Fibroblast of skin of right quadriceps (primary cell): ENCODE measurements around the gene DDX19B.
A peak's percentile ranks its signal among the peaks of the same experiment; 100 is the strongest.
"Not testable (repeated sequence)": the region's sequence is repeated elsewhere in the genome, so short reads cannot be mapped to it uniquely, and the experiment has no call there.

Source experiments
- DNase-seq: peaks from one replicate; pipeline ENCODE4 v3.0.0-alpha.2; 2013

Gene DDX19B

DNA sequence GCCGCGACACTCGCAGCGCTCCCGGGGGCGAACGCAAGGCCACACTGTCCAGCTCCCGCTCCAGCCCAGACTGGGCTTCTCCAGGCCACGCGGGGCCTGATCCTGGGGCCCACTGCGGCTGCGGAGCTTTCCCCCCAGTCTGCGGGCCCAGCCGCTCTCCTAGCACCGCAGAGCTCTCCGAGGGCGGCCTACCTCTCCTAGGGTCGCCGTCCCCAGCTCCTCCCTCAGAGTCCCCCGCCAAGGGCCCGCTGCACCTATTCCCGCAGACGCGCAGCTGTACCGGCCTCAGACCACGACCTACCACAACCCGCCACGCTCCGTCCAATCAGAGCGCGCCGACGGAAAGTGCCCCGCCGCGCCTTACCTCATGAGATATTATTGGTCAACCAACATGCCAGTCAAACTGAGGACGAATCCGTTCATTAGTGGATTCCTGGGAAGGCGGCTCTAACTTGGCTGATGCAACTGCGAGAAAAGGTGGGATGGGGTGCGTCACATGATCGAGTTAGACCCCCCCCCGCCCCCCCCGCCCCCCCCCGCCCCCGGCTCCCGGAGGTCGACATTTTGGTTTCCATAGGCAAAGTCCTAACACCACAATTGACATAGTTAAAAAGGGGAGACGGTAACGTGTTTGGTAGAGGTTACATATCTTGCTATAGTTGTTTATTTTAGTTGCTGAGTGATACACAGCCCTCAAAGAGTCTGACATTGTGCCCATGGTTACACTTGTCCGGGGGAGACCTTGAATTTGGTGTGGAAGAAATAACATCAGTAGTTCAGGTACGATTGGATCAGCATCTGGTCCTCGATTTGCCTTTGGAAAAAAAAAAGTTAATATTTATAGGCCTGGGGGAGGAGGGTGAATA, 9.5 kb upstream of the DDX19B start, which contains the start of gene AARS1:
AARS1 (minus strand) TSS at position 278 of the 866 bp plus-strand sequence. CDS start 6,743 bp downstream, outside the sequence.
- peak; percentile 100 for DNase-seq

DNA sequence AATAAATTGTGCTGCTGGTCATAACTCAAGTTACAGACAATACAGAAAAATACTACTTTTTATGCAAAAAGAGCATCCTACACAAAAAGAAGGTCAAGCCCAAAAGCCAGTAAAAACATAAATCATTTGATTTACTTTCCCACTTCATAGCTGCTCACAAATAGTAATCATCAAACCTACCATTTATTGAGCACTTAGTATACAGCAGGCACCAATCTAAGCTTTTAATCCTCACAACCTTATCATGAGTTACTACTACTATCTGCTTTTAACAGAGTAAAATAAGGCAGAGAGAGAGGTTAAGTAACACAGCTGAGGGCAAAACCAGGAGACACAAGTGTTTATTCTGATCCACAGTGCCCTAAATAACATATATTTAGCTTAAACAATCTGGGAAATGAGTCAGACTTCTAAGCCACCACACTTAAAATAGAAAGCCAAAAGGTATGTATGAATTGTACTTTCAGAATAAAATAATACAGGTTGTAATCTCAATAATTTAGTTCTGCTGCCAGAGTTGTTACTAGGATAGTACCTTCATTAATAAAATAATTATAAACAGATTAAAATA, 8.0 kb upstream of the DDX19B start:
- DNase-seq = peak; percentile 19

DNA sequence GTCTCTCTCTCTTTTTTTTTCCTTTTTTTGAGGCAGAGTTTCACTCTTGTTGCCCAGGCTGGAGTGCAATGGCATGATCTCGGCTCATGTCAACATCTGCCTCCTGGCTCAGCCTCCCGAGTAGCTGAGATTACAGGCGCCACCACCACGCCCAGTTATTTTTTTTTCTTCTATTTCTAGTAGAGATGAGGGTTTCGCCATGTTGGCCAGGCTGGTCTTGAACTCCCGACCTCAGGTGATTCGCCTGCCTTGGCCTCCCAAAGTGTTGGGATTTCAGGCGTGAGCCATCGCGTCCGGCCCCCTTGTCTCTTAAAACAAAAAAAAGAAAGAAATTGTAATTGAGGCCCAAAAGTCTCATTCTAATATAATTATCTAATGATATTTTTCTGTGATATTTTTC, 6.8 kb upstream of the DDX19B start:
- not testable (repeated sequence) for DNase-seq

DNA sequence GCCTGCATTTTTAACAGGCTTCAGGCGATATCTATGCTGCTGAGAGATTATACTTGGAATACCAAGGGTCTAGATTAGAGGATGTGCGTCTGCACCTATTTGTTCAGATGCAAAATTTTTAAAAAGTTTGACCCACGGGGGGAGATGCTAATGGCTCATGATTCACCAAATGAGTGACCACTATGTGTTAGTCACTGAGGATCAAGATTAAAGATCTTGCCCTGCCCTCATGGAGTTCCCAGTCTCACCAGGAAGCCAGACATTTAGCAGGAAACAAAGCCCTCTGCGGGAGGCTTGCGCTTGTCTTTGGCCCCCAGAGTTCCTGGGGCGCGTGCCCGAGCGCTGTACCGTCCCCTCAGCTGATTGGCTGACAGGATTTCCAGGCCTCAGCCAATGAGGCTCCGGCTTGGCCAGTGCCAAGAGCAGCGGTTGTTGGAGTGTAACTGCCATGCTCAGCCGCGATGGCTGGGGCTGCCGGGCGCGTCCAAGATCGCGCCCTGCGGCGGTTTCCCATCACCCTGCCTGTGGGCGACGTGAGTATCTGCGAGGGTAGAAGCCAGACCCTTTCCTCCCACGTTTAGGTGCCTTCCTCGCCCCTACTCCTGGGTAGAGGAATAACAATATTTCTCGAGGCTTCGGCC, 4.5 kb upstream of the DDX19B start:
- no peak for DNase-seq

DNA sequence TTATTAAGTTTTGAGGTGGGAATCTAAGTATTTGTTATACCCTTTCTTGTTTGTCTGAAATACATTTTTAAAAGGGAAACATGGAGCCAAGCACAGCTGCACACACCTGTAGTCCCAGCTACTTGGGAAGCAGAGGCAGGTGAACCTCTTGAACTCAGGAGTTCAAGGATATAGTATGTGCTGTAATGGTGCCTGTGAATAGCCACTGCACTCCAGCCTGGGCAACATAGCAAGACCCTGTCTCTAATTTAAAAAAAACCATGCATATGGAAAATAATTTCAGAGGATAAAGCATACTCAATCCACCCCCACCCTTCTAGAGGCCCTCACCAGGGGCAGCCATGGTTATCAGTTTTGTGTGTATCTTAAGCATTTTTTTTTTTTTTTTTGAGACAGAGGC, 3.4 kb upstream of the DDX19B start:
- DNase-seq = no peak

DNA sequence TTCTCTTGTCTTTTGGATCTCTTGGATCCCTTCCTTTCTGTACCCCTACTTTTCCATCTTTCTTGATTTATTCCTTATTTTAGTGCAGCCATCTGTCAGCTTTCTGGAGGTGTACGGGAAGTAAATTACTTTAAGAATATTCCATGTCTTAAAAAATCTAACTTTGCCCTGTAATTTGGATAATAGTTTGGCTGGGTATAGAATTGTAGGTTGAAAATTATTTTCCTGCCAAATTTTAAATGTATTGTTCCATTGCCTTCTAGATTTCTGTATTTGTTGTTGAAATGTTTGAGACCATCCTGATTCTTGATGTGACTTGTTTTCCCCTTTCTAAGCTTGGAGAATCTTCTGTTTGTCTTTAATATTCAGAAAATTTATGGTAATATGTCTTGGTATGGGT, 2.1 kb downstream of the DDX19B start:
- no peak for DNase-seq

DNA sequence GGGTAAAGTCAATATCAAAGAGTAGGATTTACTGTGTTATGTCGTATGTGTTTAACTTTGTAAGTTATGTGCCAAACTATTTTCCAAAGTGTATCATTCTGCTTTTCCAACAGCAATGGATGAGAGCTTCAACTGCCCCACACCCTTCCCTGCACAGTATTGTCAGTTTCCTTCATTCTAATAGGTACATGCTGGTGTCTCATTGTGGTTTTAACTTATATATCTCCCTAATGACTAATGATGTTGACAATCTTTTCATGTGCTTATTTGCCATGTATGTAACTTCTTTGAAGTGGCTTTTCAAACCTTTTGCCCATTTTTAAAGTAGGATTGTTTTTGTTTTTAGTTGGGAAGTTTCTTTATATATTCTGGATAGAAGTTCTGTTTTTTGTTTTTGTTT, 3.8 kb downstream of the DDX19B start:
- no peak for DNase-seq

DNA sequence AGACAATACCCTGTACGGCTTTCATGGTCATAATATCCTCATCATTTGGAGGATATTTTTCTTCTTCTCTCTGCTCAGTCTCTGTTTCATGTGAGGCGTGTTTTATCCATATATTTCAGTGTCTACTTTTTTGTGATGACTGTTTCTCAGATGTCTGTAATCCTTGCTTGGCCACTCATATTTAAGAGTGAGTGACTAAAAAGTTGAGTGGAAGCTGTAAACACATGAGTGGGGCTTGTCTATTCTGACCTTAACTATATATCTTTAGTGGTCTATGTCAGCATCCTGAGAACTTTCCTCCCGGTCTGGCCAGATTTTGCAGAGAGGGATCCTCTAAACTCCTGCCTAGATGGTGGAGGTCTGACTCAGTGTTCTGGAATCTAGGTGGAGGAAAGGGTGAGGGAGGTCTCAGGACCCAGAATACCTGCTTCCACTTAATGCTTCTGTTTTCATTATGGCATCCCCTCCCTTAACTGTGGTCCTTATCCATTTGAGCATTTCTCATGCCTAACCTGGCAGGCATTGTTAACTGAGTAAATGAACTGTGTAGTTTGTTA, 6.0 kb downstream of the DDX19B start:
- no peak for DNase-seq

DNA sequence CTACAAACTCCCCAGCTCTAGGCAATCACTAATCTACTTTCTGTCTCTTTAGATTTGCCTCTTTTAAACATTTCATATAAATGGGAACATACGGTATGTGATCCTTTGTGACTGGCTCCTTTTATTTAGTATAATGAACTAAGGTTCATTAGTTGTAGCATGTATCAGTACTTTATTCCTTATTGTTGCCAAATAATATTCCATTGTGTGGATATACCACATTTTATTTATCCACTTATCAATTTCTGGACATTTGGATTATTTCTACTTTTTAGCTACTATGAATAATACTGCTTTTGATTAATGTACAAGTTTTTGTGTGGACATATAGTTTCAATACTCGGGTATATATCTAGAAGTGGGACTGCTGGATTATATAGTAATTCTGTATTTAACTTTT, 7.9 kb downstream of the DDX19B start:
- no peak for DNase-seq

DNA sequence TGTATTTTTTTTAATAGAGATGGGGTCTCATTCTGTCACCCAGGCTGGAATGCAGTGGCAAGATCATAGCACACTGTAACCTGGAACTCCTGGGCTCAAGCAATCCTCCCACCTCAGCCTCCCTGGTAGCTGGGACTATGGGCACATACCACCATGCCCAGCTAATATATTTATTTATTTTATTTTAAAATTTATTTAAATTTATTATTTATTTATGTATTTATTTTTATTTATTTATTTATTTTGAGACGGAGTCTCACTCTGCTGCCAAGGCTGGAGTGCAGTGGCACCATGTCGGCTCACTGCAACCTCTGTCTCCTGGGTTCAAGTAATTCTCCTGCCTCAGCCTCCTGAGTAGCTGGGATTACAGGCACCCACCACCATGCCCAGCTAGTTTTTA, 8.7 kb downstream of the DDX19B start:
- DNase-seq = not testable (repeated sequence)

DNA sequence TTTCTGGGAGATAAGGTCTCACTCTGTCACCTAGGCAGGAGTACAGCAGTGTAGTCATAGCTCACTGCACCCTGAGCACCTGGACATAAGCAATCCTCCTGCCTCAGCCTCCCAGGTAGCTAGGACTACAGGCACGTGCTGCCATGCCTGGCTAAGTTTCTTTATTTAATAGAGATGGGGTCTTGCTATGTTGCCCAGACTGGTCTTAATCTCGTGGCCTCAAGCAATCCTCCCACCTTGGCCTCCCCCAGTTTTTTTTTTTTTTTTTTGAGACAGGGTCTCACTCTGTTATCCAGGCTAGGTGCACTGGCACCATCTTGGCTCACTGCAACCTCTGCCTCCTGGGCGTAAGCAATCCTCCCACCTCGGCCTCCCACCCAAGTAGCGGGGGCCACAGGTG, 21.1 kb downstream of the DDX19B start:
- no peak for DNase-seq

DNA sequence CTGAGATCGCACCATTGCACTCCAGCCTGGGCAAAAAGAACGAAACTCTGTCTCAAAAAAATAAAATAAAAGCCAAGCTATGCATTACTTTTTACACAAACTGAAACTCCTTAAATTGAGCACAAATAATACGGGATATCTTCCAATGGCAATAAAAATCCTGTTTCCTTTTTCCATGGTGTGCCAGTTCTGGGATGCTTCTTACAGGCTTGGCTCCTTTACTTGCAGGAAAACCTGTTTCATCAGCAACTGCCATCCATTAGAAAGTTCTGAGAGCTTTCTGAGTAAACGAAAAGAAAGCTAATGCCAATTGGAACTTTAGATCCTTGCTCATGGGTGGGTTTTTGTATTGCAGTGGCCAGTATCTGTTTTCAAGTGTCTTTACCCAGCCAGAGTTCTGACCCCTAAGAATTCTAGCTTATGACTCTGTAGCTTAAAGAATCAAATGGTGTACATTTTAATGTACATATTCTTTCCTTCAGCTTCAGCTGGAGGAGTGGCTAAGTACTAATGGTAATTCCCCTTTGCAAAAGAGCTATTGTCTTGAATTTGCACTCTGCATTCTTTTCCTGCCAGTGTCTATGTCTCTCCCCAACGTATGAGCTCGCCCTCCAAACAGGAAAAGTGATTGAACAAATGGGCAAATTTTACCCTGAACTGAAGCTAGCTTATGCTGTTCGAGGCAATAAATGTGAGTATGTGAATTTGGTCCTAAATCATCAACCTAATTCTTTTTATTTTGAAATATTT, 26.2 kb downstream of the DDX19B start:
- DNase-seq = no peak

DNA sequence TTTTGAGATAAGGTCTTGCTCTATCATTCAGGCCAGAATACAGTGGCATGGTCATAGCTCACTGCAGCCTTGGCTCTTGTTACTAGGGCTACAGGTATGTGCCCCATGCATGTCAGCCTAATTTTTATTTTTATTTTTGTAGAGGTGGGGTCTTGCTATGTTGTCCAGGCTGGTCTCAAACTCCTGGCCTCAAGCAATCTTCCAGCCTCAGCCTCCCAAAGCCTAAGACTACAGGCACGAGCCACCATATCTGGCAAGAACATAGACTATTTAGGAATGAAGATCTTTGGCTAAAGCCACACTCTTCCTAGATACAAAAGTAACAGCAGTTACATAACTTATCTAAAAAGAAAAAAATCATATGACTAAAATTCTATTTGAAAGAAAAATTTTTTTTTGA, 32.1 kb downstream of the DDX19B start:
- DNase-seq = no peak

DNA sequence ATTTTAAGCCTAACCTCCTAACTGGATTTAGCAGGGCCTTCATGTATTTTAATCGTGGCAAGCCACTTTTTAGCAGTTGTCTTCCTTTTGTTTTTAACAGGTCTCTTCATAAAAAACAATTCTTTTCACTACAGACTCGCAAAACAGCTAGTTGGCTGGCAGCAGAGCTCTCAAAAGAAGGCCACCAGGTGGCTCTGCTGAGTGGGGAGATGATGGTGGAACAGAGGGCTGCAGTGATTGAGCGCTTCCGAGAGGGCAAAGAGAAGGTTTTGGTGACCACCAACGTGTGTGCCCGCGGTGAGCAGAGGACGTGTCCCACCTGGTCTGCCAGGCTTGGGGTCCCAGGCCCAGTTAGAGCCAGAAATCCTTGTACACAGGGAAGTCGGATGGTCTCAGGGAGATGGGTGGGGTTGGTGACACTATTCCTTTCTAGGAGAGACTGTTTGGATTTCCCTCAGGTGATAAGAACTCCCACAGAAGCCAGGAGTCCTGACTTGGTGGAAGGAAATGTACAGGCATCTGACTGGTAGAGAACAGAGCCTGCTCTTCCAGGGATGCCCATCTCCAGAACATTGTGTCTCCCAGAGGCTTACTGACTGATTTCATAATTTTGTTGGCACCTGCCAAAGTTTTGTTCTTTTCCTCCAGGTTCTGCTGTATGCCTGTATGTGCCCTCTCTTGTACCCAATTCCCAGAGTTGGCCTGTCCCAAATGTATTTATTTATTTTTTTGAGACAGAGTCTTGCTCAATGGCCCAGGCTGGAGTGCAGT, 32.8 kb downstream of the DDX19B start:
- no peak for DNase-seq

DNA sequence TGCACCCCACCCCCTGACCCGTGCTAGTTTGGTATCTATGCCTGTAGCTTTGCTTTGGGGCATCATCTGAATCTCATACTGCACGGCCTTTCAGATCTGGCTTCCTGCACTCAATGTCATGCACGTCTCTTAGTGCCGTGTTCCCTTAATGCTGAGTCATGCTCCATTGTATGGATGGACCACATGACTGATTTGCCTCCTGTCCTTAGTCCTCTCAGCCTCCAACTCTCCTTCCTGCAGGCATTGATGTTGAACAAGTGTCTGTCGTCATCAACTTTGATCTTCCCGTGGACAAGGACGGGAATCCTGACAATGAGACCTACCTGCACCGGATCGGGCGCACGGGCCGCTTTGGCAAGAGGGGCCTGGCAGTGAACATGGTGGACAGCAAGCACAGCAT, 33.7 kb downstream of the DDX19B start:
- DNase-seq = not testable (repeated sequence)

DNA sequence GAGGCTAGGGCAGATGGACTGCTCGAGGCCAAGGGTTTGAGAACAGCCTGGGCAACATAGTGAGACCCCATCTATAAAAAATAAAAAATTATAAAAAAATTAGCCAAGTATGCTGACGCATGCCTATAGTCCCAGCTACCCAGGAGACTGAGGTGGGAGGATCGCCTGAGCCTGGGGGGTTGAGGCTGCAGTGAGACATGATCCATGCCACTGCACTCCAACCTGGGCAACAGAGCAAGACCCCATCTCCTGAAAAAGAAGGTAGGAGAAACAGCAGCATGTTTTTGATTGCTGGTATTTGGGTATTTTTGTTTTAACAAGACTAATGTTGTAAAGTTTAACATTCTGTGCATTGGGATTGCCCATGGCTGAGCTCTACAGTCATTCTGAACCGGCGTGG, 38.8 kb downstream of the DDX19B start:
- DNase-seq = no peak

DNA sequence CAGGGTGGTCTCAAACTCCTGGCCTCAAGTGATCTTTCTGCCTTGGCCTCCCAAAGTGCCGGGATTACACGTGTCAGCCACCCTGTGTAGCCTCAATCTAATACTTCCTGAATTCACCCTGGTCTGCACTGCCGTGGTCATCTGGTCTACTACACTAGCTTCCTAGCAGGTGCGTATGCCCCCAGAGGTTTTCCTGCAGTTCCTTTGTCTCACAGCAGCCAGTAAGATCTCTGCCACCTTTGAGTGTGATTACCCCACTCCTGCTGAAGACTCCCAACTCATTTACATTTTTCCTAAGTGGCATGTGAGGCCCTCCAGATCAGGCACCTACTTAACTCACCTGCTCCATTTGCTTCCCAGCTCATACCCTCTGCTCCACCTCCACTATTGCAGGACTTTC, 42.6 kb downstream of the DDX19B start:
- DNase-seq = no peak

DNA sequence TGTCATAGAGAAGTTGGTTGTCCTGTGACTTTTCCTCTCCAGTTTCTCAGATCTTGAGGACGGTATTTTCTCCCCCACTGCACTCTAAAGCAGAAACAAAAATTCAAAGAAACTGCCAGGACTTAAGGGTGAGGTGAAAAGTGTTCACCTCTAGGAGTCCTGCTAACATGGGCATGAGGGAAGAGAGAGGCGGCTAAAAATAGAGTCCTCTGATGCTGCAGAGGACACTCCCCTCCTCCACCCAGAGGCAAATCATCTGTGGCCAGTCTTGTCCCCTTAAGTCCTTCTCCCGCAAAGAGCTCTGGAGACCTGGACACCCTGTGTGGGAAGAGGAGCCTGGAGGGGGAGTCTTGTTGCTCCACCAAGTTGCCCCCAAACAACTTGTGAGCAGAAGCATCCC, 43.0 kb downstream of the DDX19B start:
- no peak for DNase-seq

DNA sequence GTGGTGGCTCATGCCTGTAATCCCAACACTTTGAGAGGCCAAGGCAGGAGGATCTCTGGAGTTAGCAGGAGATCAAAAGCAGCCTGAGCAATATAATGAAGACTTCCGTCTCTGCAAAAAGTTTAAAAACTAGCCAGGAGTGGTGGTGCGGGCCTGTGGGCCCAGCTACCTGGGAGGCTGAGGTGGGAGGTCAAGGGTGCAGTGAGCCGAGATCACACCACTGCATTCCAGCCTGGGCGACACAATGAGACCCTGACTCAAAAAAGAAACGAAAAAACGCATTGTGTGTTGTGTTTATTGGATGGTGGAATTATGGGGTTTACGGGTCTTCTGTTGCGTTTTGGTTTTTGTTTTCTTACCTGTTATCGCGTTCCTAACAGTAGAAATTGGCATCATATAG, 46.9 kb downstream of the DDX19B start:
- DNase-seq = no peak

DNA sequence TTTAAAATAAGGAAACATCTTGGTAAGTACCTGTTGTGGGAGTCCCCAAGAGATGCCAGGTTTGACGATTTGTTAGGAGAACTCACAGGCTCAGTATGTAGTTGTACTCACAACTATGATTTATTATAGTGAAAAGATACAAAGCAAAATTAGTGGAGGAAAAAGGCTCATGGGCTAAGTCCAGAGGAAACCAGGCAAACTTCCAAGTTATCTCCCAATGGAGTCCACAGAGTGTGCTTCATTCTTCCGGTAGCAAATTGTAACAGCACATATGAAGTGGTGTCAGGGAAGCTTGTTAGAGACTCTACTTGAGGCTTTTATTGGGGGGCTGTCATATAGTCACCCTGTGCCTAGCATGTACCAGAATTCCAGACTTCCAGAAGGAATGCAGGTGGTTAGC, 50.0 kb downstream of the DDX19B start:
- DNase-seq = peak; percentile 11

DNA sequence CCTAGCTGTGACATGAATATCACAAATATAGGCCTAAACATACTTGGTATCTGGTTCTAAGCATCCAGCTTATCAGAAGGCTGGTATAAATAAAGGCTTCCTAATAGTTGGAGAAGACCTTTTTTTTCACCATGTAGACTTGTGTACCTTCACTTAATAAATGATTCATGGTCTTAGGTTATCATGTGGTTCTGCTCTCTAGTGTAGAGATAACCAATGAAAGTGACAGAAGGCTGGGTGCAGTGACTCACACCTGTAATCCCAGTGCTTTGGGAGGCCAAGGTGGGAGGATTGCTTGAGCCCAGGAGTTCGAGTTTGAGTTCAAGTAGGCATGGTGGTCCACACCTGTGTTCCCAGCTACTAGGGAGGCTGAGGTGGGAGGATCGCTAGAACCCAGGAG, 50.8 kb downstream of the DDX19B start:
- DNase-seq = no peak

DNA sequence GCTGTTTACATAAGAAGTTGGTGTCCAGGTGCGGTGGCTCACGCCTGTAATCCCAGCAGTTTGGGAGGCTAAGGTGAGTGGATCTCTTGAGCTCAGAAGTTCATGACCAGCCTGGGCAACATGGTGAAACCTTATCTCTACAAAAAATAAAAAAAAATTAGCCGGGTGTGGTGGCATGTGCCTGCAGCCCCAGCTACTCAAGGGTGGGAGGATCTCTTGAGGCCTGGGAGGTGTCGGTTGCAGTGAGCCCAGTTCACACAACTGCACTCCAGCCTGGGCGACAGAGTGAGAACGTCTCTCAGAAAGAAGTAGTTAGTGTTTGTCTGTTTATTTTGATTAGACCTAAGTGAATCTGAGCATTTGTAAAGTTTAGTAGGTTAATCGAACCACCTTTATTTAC, 60.6 kb downstream of the DDX19B start:
- no peak for DNase-seq
